ENCODE data around the gene DLG1.
"Not testable (repeated sequence)": the region's sequence is repeated elsewhere in the genome, so short reads cannot be mapped to it uniquely, and the experiment has no call there.

DNA sequence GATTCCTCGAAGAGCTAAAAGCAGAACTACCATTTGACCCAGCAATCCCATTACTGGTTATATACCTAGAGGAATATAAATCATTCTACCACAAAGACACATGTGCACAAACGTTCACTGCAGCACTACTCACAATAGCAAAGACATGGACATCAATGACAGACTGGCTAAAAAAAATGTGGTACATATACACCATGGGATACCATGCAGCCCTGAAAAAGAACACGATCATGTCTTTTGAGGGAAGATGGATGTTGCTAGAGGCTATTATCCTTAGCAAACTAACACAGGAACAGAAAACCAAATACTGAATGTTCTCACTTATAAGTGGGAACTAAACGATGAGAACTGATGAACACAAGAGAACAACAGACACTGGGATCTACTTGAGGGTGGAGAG lies 86.7 kb downstream of the DLG1 start:
- TF ChIP-seq, protein P1, sequence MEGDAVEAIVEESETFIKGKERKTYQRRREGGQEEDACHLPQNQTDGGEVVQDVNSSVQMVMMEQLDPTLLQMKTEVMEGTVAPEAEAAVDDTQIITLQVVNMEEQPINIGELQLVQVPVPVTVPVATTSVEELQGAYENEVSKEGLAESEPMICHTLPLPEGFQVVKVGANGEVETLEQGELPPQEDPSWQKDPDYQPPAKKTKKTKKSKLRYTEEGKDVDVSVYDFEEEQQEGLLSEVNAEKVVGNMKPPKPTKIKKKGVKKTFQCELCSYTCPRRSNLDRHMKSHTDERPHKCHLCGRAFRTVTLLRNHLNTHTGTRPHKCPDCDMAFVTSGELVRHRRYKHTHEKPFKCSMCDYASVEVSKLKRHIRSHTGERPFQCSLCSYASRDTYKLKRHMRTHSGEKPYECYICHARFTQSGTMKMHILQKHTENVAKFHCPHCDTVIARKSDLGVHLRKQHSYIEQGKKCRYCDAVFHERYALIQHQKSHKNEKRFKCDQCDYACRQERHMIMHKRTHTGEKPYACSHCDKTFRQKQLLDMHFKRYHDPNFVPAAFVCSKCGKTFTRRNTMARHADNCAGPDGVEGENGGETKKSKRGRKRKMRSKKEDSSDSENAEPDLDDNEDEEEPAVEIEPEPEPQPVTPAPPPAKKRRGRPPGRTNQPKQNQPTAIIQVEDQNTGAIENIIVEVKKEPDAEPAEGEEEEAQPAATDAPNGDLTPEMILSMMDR (IDR thresholded peaks at IDR 0.05) = not testable (repeated sequence)
- TF ChIP-seq POLR2A, EP300, POLR2AphosphoS5 (IDR thresholded peaks at IDR 0.05): not testable (repeated sequence)
